Measurements from ENCODE around the gene GFOD1. TPM values are rescaled to one million over a fixed set of nuclear protein-coding genes. Genes with fewer than 3 reads are reported as not detected.

GFOD1 gene
- total and polyA plus RNA-seq, 10 donors: 3.4 to 54.0 (median 32.5) TPM

DNA sequence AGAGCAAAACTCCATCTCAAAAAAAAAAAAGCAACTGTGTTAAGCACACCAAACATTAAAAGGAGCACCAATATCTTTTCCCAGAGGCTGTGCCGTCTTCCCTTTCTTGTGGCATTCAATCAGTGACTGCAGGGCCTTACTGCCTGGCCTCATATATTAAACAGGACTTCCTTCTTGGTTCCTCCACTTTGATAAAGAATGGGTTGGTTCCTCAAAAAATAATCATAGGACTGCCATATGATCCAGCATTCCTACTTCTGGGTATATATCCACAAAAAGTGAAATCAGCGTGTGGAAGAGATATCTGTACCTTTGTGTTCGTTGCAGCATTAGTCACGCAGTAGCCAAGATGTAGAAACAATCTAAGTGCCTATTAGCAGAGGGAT is 40.3 kb upstream of the GFOD1 start:
- Histone ChIP-seq H3K9me3 (no peaks in the 10 kb centered on the region), H3K27me3 (replicated peaks in 1 of 7) (no peaks in the 10 kb centered on the region), H3K4me3 (no peak overlapping the region), H3K27ac (peak overlapping the region; percentile 82 to 95 (median 88)), H3K36me3 (no peaks in the 10 kb centered on the region), H3K4me1 (peaks cover 14 to 64% (median 46%) of the 10 kb centered on the region in 6 donors)
- intact Hi-C loops (cut with DNase I; ENCODE audit: low total_unique reads): no loop called here
- no peak for TF ChIP-seq POLR2AphosphoS5 (IDR thresholded peaks at IDR 0.05)
- TF ChIP-seq, protein P1, sequence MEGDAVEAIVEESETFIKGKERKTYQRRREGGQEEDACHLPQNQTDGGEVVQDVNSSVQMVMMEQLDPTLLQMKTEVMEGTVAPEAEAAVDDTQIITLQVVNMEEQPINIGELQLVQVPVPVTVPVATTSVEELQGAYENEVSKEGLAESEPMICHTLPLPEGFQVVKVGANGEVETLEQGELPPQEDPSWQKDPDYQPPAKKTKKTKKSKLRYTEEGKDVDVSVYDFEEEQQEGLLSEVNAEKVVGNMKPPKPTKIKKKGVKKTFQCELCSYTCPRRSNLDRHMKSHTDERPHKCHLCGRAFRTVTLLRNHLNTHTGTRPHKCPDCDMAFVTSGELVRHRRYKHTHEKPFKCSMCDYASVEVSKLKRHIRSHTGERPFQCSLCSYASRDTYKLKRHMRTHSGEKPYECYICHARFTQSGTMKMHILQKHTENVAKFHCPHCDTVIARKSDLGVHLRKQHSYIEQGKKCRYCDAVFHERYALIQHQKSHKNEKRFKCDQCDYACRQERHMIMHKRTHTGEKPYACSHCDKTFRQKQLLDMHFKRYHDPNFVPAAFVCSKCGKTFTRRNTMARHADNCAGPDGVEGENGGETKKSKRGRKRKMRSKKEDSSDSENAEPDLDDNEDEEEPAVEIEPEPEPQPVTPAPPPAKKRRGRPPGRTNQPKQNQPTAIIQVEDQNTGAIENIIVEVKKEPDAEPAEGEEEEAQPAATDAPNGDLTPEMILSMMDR (IDR thresholded peaks at IDR 0.05 in 8 of 11, conservative IDR thresholded peaks at IDR 0.05 in 3 of 11): no peak
- TF ChIP-seq POLR2A (IDR thresholded peaks at IDR 0.05): no peak
- WGBS, 5 donors: 64 to 73% (median 70%) methylated on average over 4 of the region's 4 CpGs
- no peak for DNase-seq

- DNase-seq: peak; percentile 89
- no peaks in the 10 kb centered on the region for H3K27me3 ChIP-seq (replicated peaks in 1 of 7)
- no peaks in the 10 kb centered on the region for H3K36me3 ChIP-seq
- intact Hi-C loops (cut with DNase I; ENCODE audit: low total_unique reads): no loop called here
- no peaks in the 10 kb centered on the region for H3K9me3 ChIP-seq
- peak in 1 of 3 donors; percentile 12 for TF ChIP-seq POLR2A (IDR thresholded peaks at IDR 0.05)
- TF ChIP-seq, protein P1 (IDR thresholded peaks at IDR 0.05 in 8 of 11, conservative IDR thresholded peaks at IDR 0.05 in 3 of 11): peak in 8 of 11 experiments; percentile 3 to 36 (median 23)
- TF ChIP-seq POLR2AphosphoS5 (IDR thresholded peaks at IDR 0.05): peak; percentile 58 to 81 (median 68)
- no peak overlapping the region for H3K4me3 ChIP-seq
- H3K27ac ChIP-seq: peak overlapping the region; percentile 82 to 95 (median 88)
- peaks cover 14 to 66% (median 46%) of the 10 kb centered on the region in 6 donors for H3K4me1 ChIP-seq
- WGBS, 5 donors: 35 to 43% (median 36%) methylated on average over 17 of the region's 17 CpGs
Observed at GRCh38 chr6:13526727-13527670, 39.6 kb upstream of the GFOD1 start.

GRCh38 chr6:13526357-13526726 is 38.9 kb upstream of the GFOD1 start:
- Histone ChIP-seq H3K9me3 (no peaks in the 10 kb centered on the region), H3K36me3 (no peaks in the 10 kb centered on the region), H3K27me3 (replicated peaks in 1 of 7) (no peaks in the 10 kb centered on the region), H3K4me3 (no peak overlapping the region), H3K27ac (peak overlapping the region; percentile 42 to 95 (median 88)), H3K4me1 (peaks cover 14 to 66% (median 46%) of the 10 kb centered on the region in 6 donors)
- TF ChIP-seq, protein P1 (IDR thresholded peaks at IDR 0.05 in 8 of 11, conservative IDR thresholded peaks at IDR 0.05 in 3 of 11): no peak
- TF ChIP-seq POLR2A (IDR thresholded peaks at IDR 0.05) (no peak), POLR2AphosphoS5 (IDR thresholded peaks at IDR 0.05) (no peak)
- no peak for DNase-seq
- intact Hi-C loops (cut with DNase I; ENCODE audit: low total_unique reads): no loop called here
- 15 to 31% (median 25%) methylated on average over 1 of the region's 1 CpG for WGBS, 5 donors
